ENCODE data around the gene OR52B4.

DNA sequence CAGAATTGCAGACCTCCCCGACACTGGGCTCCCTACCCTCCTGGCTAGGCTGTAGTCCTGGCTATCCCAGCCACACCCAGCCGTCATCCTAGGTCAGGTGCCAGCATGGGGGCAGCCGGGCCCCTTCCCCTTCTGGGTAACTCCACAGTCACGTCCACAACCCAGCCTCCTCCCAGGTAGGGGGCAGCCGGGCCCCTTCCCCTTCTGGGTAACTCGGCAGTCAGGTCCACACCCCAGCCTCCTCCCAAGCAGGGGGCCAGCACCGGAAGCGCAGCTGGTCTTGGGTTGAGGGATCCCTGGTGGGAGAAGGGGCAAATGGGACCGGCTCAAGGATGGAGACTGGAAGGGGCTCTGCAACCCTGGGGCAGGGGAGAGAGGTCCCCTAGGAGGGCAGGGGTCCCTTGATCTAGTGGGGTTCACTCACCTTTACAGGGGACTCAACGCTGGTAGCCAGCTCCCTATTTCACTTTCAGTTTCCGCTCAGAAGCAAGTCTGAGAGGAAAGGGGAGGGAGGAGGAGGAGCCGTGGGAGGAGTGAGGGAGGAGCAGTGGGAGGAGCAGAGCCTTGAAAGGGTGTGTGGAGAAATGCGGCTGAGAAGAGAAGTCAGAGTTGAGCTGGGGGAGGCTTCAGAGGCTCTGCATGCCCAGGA lies 25.1 kb upstream of the OR52B4 start, which contains the start of gene TRIM21:
- TF ChIP-seq TAF1 (IDR thresholded peaks at IDR 0.05; ENCODE audit: borderline replicate concordance, low read depth, low read length) (0 out of 2 replicates have a peak, but pooled peaks have one; percentile 44), POLR2AphosphoS5 (IDR thresholded peaks at IDR 0.05; ENCODE audit: low read depth, low read length) (peak; percentile 54; the same call in 1 of the 2 replicates), POLR2A (IDR thresholded peaks at IDR 0.05; ENCODE audit: low read depth, low read length) (peak; percentile 65)
